GM12874 (cell line): ENCODE measurements around the gene IMMP2L.

Experiments used
- TF ChIP-seq, protein P1 (sequence below): IDR thresholded peaks from 2 replicates; pipeline ENCODE4 v1.5.1; 2011; ENCODE audit warnings: low read depth, mild to moderate bottlenecking, control low read depth, low read length, moderate library complexity; ENCODE audit not compliant: insufficient read depth

Gene IMMP2L

DNA sequence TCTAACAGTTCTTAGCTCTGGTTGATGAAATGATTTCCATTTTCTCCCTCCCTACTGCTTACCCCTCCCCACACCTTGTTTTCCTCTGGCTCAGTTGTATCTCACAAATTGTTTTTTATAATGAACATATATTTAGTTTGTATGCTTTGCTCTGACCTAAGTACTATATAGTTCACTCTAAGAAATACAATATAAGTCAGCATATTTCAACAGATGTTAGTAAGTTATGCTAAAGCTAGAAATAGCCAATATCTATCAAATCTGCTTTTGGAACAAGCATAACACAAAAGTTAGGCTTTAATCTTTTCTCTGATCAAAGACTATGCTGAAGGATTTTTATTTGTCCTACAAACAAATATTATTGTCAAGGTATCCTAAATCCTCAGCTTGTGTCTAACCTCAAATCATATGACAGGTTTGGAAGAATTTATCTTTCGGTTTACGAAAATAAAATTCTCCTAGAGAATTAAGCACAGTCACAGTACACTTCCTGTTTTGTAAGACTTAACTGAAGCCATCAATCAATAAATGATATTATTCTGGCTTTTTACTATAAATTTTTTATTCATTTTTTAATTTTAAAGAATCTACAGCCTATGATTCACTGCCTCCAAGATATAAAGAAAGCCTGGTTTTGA is 67.0 kb downstream of the IMMP2L start:
- TF ChIP-seq, protein P1, sequence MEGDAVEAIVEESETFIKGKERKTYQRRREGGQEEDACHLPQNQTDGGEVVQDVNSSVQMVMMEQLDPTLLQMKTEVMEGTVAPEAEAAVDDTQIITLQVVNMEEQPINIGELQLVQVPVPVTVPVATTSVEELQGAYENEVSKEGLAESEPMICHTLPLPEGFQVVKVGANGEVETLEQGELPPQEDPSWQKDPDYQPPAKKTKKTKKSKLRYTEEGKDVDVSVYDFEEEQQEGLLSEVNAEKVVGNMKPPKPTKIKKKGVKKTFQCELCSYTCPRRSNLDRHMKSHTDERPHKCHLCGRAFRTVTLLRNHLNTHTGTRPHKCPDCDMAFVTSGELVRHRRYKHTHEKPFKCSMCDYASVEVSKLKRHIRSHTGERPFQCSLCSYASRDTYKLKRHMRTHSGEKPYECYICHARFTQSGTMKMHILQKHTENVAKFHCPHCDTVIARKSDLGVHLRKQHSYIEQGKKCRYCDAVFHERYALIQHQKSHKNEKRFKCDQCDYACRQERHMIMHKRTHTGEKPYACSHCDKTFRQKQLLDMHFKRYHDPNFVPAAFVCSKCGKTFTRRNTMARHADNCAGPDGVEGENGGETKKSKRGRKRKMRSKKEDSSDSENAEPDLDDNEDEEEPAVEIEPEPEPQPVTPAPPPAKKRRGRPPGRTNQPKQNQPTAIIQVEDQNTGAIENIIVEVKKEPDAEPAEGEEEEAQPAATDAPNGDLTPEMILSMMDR, result no peak

DNA sequence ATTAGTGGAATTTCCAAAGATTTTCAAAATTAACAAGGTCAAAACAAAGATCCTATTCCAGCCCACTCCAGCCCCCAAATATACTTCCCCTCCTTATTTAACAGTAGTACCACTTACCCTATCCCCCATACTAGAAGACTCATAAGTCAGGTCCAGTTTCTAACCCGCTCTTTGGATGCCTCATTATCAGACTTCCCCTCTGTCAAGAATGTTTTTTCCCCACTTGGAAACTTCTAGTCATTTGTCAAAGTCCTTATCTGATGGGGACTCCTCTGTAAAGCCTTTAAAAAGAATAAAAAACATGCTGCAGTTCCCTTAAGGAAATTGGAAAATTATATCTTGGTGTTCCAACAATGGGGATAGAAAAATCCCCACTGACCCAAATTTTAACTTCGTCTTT is 70.1 kb downstream of the IMMP2L start:
- TF ChIP-seq, protein P1, result no peak

DNA sequence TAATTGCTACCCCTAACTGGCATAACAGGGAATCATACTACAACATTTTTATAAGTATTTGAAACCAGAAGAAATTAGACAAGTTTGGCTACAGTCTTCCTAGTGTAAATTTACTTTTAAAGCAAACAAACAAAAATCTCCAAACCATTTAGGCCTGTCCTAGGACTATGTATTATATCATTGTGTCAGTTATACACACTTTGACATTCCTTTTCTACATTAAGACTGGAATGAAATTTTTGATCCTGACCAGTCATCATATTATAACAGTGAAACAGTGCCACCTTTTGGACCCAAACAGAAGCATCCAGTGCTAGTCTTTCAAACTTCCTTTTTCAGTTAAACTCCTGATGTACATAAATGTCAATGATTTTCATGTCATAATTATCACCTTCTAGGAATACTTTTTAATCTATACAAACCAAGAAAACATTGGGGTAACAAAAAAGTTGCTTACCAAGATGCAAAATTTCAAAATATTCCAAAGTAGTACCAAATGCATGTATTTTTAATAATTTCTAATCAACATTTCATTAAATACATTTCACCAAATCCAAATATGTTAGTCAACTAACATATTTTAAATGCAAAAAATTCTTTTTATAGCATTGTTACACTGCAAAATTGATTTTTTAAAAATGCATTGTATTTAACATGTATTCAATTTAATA is 75.7 kb downstream of the IMMP2L start:
- TF ChIP-seq, protein P1, result peak; percentile 45; the same call in 1 of the 2 replicates

DNA sequence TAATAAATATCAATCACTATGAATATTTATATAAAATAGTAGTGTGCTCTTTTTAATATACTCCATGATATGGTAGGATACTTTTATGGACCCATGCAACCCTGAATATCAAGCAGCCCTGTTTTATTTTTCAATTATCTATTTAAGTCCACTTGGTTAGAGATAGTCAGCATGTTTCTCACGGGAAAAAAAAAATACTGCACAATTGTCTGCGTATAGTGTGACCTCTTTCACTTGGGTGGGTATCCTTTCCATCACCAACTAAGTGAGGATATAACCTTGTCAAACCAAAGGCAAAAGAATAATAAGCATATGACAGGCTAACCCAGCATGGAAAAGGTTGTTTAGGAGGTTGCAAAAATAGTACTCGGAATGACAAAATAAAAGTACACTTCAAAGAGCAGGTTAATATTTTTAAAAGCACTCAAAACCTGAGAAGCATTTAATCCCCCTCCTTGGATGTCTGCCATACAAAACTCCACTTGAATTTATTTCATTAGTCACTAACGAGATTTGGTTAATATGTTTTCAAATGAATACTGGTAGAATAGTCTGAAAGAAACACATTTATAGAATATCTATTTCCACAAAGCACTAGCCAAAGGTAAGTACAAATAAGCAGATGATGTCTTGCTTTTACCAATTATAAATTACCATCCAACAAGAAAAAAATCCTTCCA is 76.5 kb downstream of the IMMP2L start:
- TF ChIP-seq, protein P1, result no peak

DNA sequence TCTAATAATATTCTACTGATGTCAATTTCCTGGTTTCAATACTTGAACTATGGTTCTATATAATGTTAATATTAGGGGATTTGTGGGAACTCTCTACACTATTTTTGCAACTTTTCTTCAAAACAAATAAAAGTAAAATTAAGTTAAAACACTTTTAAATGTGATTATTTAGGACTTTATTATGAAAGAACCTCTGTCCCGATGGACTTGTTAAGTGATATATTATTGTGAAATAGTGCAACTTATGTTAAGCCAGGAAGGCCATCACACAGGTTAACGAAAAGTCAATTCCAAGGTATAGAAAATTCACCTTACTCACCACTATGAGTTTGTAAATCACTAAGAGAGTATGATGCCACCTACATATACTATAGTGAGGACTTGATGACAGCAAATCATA is 79.2 kb downstream of the IMMP2L start:
- TF ChIP-seq, protein P1, result no peak

DNA sequence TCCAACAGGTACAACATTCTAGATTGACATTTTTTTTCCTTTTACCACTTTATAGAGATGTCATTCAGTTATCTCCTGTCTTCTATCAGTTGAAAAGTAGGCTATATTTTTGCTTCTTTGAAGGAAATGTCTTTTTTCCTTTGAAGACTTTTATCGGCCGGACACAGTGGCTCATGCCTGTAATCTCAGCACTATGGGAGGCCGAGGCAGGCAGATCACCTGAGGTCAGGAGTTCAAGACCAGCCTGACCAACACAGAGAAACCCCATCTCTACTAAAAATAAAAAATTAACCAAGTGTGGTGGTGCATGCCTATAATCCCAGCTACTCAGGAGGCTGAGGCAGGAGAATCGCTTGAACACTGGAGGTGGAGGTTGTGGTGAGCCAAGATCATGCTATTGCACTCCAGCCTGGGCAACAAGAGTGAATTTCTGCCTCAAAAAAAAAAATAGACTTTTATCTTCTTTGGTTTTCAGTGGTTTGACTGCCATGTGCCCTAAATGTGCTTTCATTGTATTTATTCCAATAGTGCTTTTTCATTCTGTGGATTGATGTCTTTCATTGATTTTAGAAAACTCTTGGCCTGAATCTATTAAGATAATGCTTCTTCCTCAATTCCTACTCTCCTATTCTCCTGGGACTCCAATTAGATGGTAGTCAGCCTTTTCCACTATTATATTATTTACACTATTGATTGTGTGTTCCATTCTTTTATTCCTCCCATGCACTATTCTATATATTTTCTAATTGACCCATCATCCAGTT is 84.6 kb downstream of the IMMP2L start:
- TF ChIP-seq, protein P1, result no peak
